Activated naive CD8-positive, alpha-beta T cell treated with anti-CD3 and anti-CD28 coated beads, Interleukin-2, amount 10 ng/mL, durations not matched to agents 7 days and 5 days (primary cell): ENCODE results near the gene FKBP7. TPM values are rescaled to one million over a fixed set of nuclear protein-coding genes. Genes with fewer than 3 reads are reported as not detected.
"Not testable (repeated sequence)": the region's sequence is repeated elsewhere in the genome, so short reads cannot be mapped to it uniquely, and the experiment has no call there.

Experiments used
- ATAC-seq: fragments of 150-1000 bp; cut with Tn5 transposase; one replicate; pipeline ENCODE4 v1.10.0; 2021; ENCODE audit warnings: low read depth, moderate library complexity
- POLR2A ChIA-PET: fragments of 350-600 bp; sonication (Branson Sonifier 250); formaldehyde crosslinking; loops from one replicate; lab custom pipeline; 2021; ENCODE audit warnings: antibody characterized with exemption; lab: Charles Lee
- DNase-seq: peaks from one replicate; pipeline ENCODE4 v3.0.0; 2021
- H3K27ac Mint-ChIP-seq: one replicate; pipeline ENCODE4 v1.8.0; 2022; ENCODE audit warnings: mild to moderate bottlenecking, mixed read lengths
- H3K27me3 Mint-ChIP-seq: one replicate; pipeline ENCODE4 v1.8.0; 2022; ENCODE audit warnings: mild to moderate bottlenecking, moderate library complexity, mixed read lengths
- H3K36me3 Mint-ChIP-seq: one replicate; pipeline ENCODE4 v1.8.0; 2021; ENCODE audit warnings: mild to moderate bottlenecking, mixed read lengths
- H3K4me1 Mint-ChIP-seq: one replicate; pipeline ENCODE4 v1.8.0; 2021; ENCODE audit warnings: mixed read lengths
- H3K4me3 Mint-ChIP-seq: one replicate; pipeline ENCODE4 v1.8.0; 2022; ENCODE audit warnings: mild to moderate bottlenecking, moderate library complexity, mixed read lengths
- H3K9me3 Mint-ChIP-seq: one replicate; pipeline ENCODE4 v1.8.0; 2021; ENCODE audit warnings: mixed read lengths
- total RNA-seq, 2 experiments: library from RNA; stranded (reverse); gene quantifications; one replicate each; pipeline ENCODE4 v1.2.3, GENCODE V29; 2021

The FKBP7 gene
- total RNA-seq, 2 experiments from 2014 or later, result 1.8 to 2.4 TPM

DNA sequence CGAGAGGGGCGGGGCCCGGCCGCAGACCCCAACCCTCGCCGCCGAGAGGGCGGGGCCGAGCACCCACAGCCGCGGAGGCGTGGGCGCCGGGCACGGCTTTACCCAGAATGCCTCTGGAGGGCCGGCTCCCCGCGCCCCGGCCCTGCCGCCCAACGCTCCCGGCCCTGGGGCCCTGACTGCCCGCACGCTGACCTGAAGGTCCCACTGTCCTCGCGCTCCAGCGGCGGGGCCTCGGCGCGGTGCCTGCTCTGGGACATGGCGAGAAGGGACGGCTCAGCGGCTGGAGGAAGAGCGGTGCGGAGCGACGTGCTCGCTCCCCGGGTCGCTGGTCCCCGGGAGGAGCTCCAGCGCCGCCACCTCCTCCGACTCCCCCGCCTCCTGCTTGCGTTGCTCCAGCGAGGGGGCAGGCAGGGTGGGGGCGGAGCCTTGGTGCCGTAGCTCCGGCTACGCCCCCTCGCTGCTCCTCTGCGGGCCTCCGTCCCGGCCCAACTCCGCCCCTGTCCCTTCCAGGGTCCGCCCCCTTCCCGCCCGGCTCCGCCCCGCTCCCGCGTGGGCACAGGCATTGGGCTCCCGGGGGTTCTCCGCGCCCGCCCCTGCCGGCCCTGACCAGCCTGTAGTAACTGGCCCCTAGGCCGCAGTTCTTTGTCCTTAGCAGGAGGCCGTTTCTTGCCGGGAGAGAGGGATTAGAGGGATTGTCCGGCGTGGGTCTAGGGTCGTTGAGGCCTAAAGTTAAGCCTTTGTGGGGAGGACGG is 27.4 kb downstream of the FKBP7 start, which contains the start of the genes PJVK and PRKRA:
Gene PJVK (plus strand): TSS at position 605 of the 752 bp plus-strand sequence. CDS start 2,032 bp downstream, outside the sequence.
Gene PRKRA (minus strand): TSS at position 402 of the 752 bp plus-strand sequence. CDS start 145 bp downstream, at position 257.
- Mint-ChIP-seq H3K36me3 (peaks cover 6% of the 10 kb centered on the region), H3K27me3 (no peaks in the 10 kb centered on the region), H3K27ac (peak within 1 kb of the TSS; percentile 93), H3K4me3 (peak within 1 kb of the TSS; percentile 90), H3K4me1 (peaks cover 25% of the 10 kb centered on the region), H3K9me3 (no peaks in the 10 kb centered on the region)
- POLR2A ChIA-PET, result interaction anchor here (0.6 to 3.7 kb wide), 13 partner anchors 9 to 538 kb away, joined by 3 to 37 read pairs (median 3); no protein-coding TSS in a partner anchor
- peak; percentile 91 for ATAC-seq
- peak; percentile 98 for DNase-seq

DNA sequence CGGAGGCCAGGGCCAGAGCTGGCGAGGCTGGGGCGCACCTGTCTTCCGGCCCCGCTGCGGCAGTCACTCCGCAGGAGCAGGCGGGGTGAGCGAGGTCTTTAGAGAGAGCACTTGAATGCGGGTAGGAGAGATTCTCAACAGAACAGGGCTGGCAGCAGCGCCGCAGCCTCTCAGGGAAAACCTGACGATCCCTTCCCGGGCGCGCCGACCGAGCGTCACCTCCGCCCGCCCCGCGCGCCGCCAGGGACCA is 28.0 kb downstream of the FKBP7 start:
- ATAC-seq (peak; percentile 55), DNase-seq (no peak)
- Mint-ChIP-seq H3K27me3 (no peaks in the 10 kb centered on the region), H3K4me3 (peak overlapping the region; percentile 88), H3K36me3 (peaks cover 6% of the 10 kb centered on the region), H3K27ac (peak overlapping the region; percentile 92), H3K9me3 (no peaks in the 10 kb centered on the region), H3K4me1 (peaks cover 25% of the 10 kb centered on the region)
- POLR2A ChIA-PET, result interaction anchor here (0.6 to 3.7 kb wide), 12 partner anchors 9 to 539 kb away, joined by 3 to 37 read pairs (median 4); no protein-coding TSS in a partner anchor

DNA sequence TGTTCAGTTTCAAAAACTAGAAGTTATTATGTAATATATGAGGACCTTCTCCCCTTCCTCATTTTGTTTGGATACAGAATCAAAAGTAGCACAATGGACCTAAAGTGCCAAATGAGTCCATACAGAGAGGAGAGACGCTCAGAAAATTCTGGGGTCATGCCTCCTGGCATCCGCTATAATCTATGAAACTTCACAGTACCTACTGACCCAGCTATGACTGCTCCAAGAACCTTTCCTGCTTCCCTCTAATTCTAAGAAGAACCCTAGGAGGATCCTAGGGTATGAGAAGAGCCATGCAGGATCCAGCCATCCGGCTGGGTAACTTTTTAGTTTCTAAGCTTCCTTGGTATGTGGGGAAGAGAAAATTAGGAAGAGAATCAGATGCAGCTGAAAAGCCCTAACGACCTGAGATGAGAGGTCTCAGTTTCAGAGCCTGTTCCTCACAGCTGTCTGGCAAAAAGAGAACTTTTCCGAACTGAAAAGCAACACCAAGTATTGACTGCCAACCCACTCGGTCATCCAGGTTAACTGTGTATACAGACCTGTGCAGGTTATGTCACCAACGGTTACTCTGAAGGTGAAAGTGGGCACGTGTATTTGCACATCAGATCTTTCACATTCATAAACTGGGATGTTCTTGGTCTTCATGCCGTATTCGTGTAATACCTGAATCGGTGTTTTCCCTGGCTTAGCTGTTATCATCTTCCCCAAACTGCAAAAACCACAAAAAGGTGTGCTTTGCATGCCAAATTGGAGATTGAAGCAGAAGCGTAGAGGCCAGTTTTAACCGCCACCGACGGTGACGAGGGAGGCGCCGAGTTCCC is 28.5 kb downstream of the FKBP7 start:
- no peaks in the 10 kb centered on the region for H3K9me3 Mint-ChIP-seq
- DNase-seq (no peak), ATAC-seq (no peak)
- H3K36me3 Mint-ChIP-seq, result peaks cover 10% of the 10 kb centered on the region
- peak overlapping the region; percentile 88 for H3K4me3 Mint-ChIP-seq
- no peaks in the 10 kb centered on the region for H3K27me3 Mint-ChIP-seq
- H3K4me1 Mint-ChIP-seq, result peaks cover 28% of the 10 kb centered on the region
- H3K27ac Mint-ChIP-seq, result peak overlapping the region; percentile 92
- POLR2A ChIA-PET, result interaction anchor here (0.6 to 3.7 kb wide), 8 partner anchors 8 to 73 kb away, joined by 3 to 37 read pairs (median 6); no protein-coding TSS in a partner anchor

DNA sequence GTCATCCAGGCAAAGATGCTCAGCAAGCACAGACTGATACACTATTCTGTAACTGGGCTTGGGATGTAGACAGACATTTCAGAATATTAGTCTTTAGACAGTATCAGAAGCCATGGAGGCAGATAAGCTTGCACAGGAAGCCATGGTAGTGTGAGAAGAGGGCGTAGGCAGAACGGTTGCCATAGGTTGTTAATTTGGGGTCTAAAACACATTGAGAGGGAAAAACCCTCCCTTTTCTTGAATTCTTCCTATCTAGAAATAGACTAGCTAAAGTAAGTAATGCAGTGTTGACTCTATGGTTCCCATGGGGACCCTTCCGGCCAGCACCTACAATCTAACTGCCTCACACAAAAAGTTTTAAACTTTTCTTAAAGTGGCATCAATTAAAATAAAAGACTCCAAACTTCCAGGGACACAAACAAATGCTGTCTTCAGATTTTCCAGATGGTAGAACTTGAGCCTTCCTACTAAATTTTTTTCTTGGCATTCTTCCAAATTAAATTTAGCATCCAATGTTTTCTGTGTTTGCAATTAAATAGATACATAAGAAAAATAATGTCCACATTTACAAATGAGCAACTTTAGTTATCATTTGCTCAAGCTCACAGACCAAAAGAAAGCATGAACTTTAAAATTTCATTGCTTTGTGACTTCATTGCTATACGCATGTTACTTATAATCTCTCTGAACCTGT is 29.3 kb downstream of the FKBP7 start:
- peaks cover 29% of the 10 kb centered on the region for H3K4me1 Mint-ChIP-seq
- ATAC-seq, result no peak
- no peaks in the 10 kb centered on the region for H3K9me3 Mint-ChIP-seq
- H3K27ac Mint-ChIP-seq, result no peak overlapping the region
- DNase-seq, result no peak
- H3K4me3 Mint-ChIP-seq, result peak overlapping the region; percentile 88
- peaks cover 11% of the 10 kb centered on the region for H3K36me3 Mint-ChIP-seq
- POLR2A ChIA-PET, result interaction anchor here (0.6 to 3.7 kb wide), 3 partner anchors 7 to 35 kb away, joined by 3 to 37 read pairs (median 3); no protein-coding TSS in a partner anchor
- H3K27me3 Mint-ChIP-seq, result no peaks in the 10 kb centered on the region

- H3K9me3 Mint-ChIP-seq, result no peaks in the 10 kb centered on the region
- H3K27ac Mint-ChIP-seq, result no peak overlapping the region
- DNase-seq (no peak), ATAC-seq (no peak)
- H3K4me3 Mint-ChIP-seq, result no peak overlapping the region
- peaks cover 18% of the 10 kb centered on the region for H3K36me3 Mint-ChIP-seq
- peaks cover 8% of the 10 kb centered on the region for H3K4me1 Mint-ChIP-seq
- POLR2A ChIA-PET, result interaction anchor here (0.9 kb wide), 1 partner anchor 9 kb away, joined by 3 read pairs; no protein-coding TSS in a partner anchor
- H3K27me3 Mint-ChIP-seq, result no peaks in the 10 kb centered on the region
These were observed 37.0 kb downstream of the FKBP7 start for GRCh38 chr2:178441426-178441825.

GRCh38 chr2:178436662-178437061 is 41.7 kb downstream of the FKBP7 start:
- H3K27me3 Mint-ChIP-seq, result no peaks in the 10 kb centered on the region
- POLR2A ChIA-PET, result no interaction called here
- H3K4me1 Mint-ChIP-seq, result peaks cover 2% of the 10 kb centered on the region
- no peak for ATAC-seq
- no peak overlapping the region for H3K27ac Mint-ChIP-seq
- no peaks in the 10 kb centered on the region for H3K9me3 Mint-ChIP-seq
- H3K36me3 Mint-ChIP-seq, result peaks cover 20% of the 10 kb centered on the region
- no peak for DNase-seq
- H3K4me3 Mint-ChIP-seq, result no peak overlapping the region

- POLR2A ChIA-PET, result no interaction called here
- Mint-ChIP-seq H3K4me3 (no peak overlapping the region), H3K27ac (no peak overlapping the region), H3K9me3 (peaks cover 4% of the 10 kb centered on the region), H3K27me3 (no peaks in the 10 kb centered on the region), H3K4me1 (peaks cover 4% of the 10 kb centered on the region), H3K36me3 (peaks cover 52% of the 10 kb centered on the region)
- DNase-seq, result no peak
- ATAC-seq, result no peak
These were observed 49.1 kb downstream of the FKBP7 start for GRCh38 chr2:178429336-178429735.

- H3K36me3 Mint-ChIP-seq, result peaks cover 60% of the 10 kb centered on the region
- no peaks in the 10 kb centered on the region for H3K27me3 Mint-ChIP-seq
- no peak for DNase-seq
- POLR2A ChIA-PET, result interaction anchor here (1.1 kb wide), 1 partner anchor 23 kb away, joined by 3 read pairs; the partner anchor contains the start of genes PJVK and PRKRA
- H3K4me1 Mint-ChIP-seq, result peaks cover 4% of the 10 kb centered on the region
- H3K9me3 Mint-ChIP-seq, result peaks cover 4% of the 10 kb centered on the region
- no peak overlapping the region for H3K4me3 Mint-ChIP-seq
- H3K27ac Mint-ChIP-seq, result no peak overlapping the region
- no peak for ATAC-seq
These were observed 50.0 kb downstream of the FKBP7 start for GRCh38 chr2:178428396-178428806.

DNA sequence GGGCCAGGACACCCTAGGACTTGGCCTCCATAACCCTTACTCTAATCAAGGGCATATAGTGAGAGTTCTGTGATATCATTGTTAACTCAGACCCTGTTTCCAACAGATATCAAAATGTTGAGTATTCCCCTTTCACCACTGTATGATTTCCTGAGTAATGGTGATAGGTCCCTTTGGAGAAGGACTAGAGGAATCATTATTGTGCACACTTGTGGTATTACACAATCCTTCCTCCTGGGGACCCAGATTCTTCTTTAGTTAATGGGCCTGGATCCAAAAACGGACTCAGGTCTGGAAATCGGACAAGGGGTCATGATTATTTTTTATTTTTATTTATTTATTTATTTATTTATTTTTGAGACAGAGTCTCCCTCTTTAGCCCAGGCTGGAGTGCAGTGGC is 50.9 kb downstream of the FKBP7 start:
- Mint-ChIP-seq H3K27me3 (no peaks in the 10 kb centered on the region), H3K4me1 (peaks cover 4% of the 10 kb centered on the region), H3K4me3 (no peak overlapping the region), H3K36me3 (peaks cover 63% of the 10 kb centered on the region), H3K9me3 (peaks cover 4% of the 10 kb centered on the region), H3K27ac (no peak overlapping the region)
- DNase-seq, result no peak
- POLR2A ChIA-PET, result no interaction called here
- no peak for ATAC-seq

DNA sequence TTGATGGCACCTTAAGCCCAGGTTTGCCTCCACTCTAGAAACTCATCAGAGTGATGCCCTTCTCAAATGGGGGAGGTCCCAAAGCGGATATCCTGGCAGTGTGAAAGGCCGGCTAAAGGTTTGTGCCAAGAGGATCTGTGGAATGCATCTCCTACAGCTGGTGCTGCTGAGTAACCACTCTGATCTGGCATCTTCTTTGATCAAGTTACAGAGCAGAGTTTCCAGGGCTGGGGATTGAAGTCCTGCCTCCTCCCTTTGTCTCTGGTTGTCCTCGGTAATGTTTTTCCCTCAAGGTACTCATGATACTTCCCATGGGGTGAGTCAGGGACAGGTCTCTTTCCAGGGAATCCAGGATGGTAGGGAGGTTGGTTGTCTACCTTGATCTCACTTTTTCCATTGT is 52.0 kb downstream of the FKBP7 start:
- Mint-ChIP-seq H3K27me3 (no peaks in the 10 kb centered on the region), H3K4me1 (peaks cover 4% of the 10 kb centered on the region), H3K27ac (no peak overlapping the region), H3K4me3 (no peak overlapping the region), H3K36me3 (peaks cover 65% of the 10 kb centered on the region), H3K9me3 (peaks cover 4% of the 10 kb centered on the region)
- no peak for DNase-seq
- POLR2A ChIA-PET, result interaction anchor here (0.9 kb wide), 1 partner anchor 12 kb away, joined by 3 read pairs; no protein-coding TSS in a partner anchor
- ATAC-seq, result no peak

DNA sequence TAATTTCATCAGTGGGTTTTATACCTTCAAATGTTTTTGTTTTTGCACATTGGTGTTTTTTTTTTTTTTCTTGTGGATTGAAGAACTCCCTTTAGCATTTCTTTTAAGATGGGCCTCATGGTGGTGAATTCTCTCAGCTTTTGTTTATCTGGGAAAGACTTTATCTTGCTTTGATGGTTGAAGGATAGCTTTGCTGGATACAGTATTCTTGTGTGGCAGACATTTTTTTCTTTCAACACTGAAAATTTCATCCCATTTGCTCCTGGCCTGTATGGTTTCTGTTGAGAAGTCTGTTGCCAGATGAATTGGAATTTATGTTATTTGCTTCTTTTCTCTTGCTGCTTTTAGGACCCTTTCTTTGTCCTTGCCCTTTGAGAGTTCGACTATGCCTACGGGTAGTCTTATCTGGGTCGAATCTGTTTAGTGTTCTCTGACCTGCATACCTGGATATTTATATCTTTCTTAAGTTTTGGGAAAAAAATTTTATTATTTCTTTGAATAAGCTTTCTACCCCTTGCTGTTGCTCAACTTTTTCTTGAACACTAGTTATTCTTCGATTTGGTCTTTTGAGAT is 53.1 kb downstream of the FKBP7 start:
- Mint-ChIP-seq H3K27me3 (no peaks in the 10 kb centered on the region), H3K4me3 (no peak overlapping the region), H3K4me1 (peaks cover 6% of the 10 kb centered on the region), H3K9me3 (peaks cover 4% of the 10 kb centered on the region), H3K36me3 (peaks cover 68% of the 10 kb centered on the region), H3K27ac (no peak overlapping the region)
- ATAC-seq (no peak), DNase-seq (no peak)
- POLR2A ChIA-PET, result interaction anchor here (0.9 kb wide), 1 partner anchor 11 kb away, joined by 3 read pairs; no protein-coding TSS in a partner anchor

DNA sequence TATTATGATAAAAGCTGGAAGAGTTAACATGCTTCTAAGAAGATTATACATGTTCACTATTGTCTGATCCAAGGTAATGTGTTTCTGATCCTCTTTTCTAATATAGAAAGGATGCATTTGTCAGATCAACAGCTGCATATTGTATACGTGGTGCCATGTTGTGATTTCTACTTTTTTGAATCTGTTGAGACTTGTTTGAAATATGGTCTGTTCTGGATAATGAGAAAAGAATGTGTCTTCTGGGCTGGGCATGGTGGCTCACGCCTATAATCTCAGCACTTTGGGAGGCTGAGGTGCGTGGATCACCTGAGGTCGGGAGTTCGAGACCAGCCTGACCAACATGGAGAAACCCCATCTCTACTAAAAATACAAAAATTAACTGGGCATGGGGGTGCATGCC is 54.7 kb downstream of the FKBP7 start:
- H3K4me1 Mint-ChIP-seq, POLR2A ChIA-PET, H3K9me3 Mint-ChIP-seq, H3K27ac Mint-ChIP-seq, ATAC-seq, H3K4me3 Mint-ChIP-seq, H3K27me3 Mint-ChIP-seq, DNase-seq: not testable (repeated sequence)
- peaks cover 65% of the 10 kb centered on the region for H3K36me3 Mint-ChIP-seq
